ENCODE measurements around the gene ELMO3. TPM values are rescaled to one million over a fixed set of nuclear protein-coding genes. Genes with fewer than 3 reads are reported as not detected.

Gene ELMO3
- total and polyA plus RNA-seq, 2 of the 13 experiments (the other 11 are each of a cell fraction or from before 2014, with no cell fraction given): 2.6 to 4.0 TPM

DNA sequence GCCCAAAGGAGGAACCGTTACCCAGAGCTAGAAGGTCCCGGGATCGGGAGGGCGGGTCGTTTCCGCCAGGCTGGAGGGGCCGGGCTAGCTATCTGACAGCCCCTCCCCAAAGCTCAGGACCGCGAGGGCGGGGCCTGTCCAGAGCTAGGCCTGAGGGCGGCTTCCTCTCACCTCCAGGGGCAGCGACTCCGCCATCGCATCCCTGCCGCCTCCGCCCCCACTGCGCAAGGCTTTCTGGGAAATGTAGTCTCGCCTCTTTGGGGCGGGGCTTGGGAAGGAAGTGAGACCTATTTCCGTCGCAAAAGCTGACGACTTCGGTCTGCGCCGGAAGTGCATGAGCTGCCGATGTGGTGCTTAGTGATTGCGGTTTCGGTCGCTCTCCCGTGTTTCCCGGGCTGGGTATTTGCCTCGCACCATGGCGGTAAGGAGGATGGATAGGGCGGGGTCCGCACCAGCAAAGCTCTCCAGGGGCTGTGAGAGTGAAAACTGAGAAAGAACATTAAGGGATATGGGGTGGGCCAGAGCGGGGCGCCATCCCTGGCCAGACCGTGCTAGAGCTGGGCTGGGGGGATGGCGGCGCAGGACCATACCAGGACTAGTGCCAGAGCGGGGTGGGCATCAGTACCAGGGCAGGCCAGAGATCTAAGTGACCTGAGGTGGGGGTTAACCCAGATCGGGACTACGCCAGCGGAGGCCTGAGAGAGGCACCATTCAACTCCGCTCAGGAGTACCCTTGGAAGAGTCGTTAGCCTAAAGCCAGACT, 28.1 kb downstream of the ELMO3 start, which contains the start of gene TMEM208 (continued):
- TF ChIP-seq ZNF318 (CRISPR knock-in tag; IDR thresholded peaks at IDR 0.05) (peak; percentile 38; the same call in 1 of the 2 replicates), CHD2 (IDR thresholded peaks at IDR 0.05; ENCODE audit: low read depth, low read length) (peak; percentile 66; the same call in 1 of the 2 replicates), ZNF543 (CRISPR knock-in tag; IDR thresholded peaks at IDR 0.05) (peak; percentile 59; the same call in 1 of the 2 replicates), ZNF737 (CRISPR knock-in tag; IDR thresholded peaks at IDR 0.05; ENCODE audit: borderline replicate concordance) (0 out of 2 replicates have a peak, but pooled peaks have one; percentile 20), ELF3 (CRISPR knock-in tag; IDR thresholded peaks at IDR 0.05) (peak; percentile 87), KDM4B (CRISPR knock-in tag; IDR thresholded peaks at IDR 0.05) (peak; percentile 89; the same call in 1 of the 2 replicates), SMARCE1 (IDR thresholded peaks at IDR 0.05; ENCODE audit: borderline replicate concordance) (no peak), MLX (CRISPR knock-in tag; IDR thresholded peaks at IDR 0.05) (no peak; the same call in 1 of the 2 replicates), ZFYVE20 (CRISPR knock-in tag; IDR thresholded peaks at IDR 0.05; ENCODE audit: borderline replicate concordance, low read depth) (no peak), ZNF263 (CRISPR knock-in tag; IDR thresholded peaks at IDR 0.05) (peak; percentile 33; the same call in 1 of the 2 replicates), ZNF788 (CRISPR knock-in tag; IDR thresholded peaks at IDR 0.05; ENCODE audit: borderline replicate concordance) (peak; percentile 96; the same call in 1 of the 2 replicates), ZNF101 (CRISPR knock-in tag; IDR thresholded peaks at IDR 0.05; ENCODE audit: borderline replicate concordance, low read depth) (no peak), HDAC6 (IDR thresholded peaks at IDR 0.05; ENCODE audit: low read depth, low read length) (no peak)
- TF ChIP-seq, protein P1, sequence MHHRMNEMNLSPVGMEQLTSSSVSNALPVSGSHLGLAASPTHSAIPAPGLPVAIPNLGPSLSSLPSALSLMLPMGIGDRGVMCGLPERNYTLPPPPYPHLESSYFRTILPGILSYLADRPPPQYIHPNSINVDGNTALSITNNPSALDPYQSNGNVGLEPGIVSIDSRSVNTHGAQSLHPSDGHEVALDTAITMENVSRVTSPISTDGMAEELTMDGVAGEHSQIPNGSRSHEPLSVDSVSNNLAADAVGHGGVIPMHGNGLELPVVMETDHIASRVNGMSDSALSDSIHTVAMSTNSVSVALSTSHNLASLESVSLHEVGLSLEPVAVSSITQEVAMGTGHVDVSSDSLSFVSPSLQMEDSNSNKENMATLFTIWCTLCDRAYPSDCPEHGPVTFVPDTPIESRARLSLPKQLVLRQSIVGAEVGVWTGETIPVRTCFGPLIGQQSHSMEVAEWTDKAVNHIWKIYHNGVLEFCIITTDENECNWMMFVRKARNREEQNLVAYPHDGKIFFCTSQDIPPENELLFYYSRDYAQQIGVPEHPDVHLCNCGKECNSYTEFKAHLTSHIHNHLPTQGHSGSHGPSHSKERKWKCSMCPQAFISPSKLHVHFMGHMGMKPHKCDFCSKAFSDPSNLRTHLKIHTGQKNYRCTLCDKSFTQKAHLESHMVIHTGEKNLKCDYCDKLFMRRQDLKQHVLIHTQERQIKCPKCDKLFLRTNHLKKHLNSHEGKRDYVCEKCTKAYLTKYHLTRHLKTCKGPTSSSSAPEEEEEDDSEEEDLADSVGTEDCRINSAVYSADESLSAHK (CRISPR knock-in tag; IDR thresholded peaks at IDR 0.05; ENCODE audit: borderline replicate concordance): no peak
- TF ChIP-seq, protein P2, sequence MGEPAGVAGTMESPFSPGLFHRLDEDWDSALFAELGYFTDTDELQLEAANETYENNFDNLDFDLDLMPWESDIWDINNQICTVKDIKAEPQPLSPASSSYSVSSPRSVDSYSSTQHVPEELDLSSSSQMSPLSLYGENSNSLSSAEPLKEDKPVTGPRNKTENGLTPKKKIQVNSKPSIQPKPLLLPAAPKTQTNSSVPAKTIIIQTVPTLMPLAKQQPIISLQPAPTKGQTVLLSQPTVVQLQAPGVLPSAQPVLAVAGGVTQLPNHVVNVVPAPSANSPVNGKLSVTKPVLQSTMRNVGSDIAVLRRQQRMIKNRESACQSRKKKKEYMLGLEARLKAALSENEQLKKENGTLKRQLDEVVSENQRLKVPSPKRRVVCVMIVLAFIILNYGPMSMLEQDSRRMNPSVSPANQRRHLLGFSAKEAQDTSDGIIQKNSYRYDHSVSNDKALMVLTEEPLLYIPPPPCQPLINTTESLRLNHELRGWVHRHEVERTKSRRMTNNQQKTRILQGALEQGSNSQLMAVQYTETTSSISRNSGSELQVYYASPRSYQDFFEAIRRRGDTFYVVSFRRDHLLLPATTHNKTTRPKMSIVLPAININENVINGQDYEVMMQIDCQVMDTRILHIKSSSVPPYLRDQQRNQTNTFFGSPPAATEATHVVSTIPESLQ (CRISPR knock-in tag; conservative IDR thresholded peaks at IDR 0.05): peak; percentile 76

Measured in HepG2 (cell line).